ENCODE measurements around the gene OSGIN1. TPM values are rescaled to one million over a fixed set of nuclear protein-coding genes. Genes with fewer than 3 reads are reported as not detected.
"Not testable (repeated sequence)": the region's sequence is repeated elsewhere in the genome, so short reads cannot be mapped to it uniquely, and the experiment has no call there.

The OSGIN1 gene
- total RNA-seq, 1 experiment from 2014 or later, result 4.2 TPM

DNA sequence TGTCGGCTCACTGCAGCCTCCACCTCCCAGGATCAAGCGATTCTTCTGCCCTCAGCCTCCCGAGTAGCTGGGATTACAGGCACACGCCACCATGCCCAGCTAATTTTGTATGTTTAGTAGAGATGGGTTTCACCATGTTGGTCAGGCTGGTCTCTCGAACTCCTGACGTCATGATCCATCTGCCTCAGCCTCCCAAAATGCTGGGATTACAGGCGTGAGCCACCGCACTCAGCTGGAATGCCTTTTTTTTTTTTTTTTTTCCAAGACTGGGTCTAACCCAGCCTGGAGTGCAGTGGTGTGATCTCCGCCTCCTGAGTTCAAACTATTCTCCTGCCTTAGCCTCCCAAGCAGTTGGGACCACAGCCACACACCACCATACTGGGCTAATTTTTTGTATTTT lies 11.5 kb upstream of the OSGIN1 start:
- not testable (repeated sequence) for DNase-seq (ENCODE audit: low read depth)

DNA sequence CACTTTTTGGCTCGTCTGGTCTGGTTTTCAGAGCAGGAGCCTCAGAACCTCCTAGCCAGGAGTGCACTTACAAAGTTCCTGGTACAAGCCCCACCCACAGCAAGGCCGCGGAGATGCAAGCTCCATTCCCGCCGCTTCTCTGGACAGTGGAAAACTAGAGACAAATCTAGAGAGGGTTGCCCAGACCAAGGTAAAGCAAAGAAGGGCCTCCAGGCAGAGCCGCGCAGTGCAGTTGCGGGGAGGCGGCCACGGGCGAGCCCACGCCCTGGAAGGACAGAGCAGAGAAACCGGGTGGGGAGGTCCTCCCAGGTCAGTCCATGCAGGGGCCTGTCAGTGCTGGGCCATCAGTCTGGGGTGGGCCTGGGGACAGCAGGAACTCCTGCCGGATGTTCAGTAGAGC lies 11.0 kb upstream of the OSGIN1 start:
- DNase-seq (ENCODE audit: low read depth), result no peak

DNA sequence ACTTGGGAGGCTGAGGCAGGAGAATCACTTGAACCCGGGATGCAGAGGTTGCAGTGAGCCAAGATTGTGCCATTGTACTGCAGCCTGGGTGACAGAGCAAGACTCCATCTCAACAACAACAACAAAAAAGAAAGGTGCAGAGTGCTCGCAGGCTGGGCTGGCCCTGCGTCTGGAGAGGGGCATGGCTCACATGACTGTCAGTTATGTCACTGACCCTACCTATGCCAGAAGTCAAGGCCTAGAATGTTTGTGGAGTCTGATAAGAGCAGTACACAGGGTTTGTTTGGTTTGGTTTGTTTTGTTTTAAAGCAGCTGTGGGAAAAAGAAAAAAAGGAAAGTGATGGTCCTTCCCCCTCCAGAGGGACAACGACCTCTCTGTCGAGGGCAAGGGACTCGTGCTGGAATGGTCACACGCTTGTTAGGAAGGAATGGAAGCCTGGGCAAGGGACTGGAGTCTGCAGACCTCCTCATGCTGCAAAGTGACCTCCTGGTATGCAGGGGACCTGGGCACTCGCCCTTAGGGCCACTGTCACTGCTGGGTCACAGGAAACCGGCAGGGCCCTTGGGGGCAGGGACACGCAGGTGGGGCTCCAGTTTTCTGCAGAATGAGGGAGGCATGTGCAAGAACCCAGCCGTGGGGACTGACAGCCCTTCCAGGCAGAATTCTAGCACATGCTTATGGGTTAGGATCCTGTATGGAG lies 10.1 kb upstream of the OSGIN1 start:
- DNase-seq (ENCODE audit: low read depth), result no peak

DNA sequence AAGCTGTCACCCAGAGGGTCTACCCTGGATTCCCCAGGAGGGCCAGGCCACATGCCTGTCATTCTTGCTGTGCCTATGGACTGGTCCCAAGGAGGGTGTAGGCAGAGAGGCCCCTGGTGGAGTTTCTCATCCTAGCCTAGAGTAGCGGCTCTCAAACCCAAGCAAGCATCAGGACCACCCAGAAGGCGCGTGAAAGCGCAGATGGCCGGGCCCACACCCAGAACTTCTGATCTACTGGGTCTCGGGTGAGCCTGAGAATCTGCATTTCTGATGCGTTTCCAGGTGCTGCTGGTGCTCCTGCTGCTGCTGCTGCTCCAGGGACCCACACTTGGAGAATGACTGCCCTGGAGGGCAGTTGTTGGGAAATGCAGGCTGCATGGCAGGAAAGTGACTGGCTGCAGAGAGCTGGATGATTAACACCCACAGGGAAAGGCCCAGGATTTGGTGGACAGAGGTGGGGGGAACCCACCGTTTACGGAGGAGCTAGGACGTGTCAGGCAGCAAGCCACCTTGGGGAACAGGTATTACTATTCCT lies 9.5 kb upstream of the OSGIN1 start:
- no peak for DNase-seq (ENCODE audit: low read depth)

DNA sequence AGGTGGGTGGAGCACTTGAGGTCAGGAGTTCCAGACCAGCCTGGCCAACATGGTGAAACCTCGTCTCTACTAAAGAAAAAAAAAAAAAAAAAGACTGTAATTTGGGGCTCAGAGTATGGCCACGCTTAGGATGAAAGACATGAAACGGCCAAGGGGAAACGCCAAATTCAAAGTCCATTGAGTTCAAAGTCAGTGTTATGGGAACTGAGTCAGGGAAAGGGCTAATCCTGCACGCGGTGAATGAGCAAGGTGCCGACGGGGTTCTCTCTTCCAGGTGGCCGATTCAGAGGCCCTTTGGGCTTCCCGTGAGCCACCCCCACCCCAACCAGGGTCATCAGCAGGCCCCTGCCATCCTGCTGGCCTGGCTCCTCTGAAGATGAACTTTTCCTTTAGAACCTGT lies 7.5 kb upstream of the OSGIN1 start:
- DNase-seq (ENCODE audit: low read depth), result no peak

DNA sequence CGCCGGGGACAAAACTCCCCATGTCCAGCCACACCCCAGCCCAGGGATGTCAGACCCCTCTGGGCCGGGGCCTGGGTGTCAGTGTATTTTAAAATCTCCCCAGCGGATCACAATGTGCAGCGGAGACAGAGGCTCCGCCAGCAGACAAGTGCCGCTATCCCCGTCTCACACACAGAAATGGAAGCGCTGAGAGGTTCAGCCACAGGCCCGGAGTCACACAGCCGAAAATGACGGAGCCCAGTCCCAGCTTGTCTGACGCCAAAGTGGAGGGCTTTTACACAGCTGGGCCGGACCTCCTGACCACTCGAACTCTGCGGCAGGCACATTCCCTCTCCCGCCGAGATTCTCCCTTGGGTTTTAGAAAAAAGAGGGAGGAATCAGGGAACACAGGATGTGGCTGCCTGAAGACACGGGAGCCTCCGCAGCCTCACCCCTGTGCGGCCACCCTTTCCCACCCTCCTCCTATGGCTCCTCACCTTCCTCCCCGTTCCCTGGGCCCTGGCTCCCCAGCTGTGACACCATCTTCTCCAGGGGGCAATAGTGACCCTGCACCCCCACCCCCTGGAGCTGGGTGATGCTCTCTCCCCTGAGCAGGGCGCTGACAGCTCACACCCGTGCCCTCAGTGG lies 6.8 kb upstream of the OSGIN1 start:
- no peak for DNase-seq (ENCODE audit: low read depth)

DNA sequence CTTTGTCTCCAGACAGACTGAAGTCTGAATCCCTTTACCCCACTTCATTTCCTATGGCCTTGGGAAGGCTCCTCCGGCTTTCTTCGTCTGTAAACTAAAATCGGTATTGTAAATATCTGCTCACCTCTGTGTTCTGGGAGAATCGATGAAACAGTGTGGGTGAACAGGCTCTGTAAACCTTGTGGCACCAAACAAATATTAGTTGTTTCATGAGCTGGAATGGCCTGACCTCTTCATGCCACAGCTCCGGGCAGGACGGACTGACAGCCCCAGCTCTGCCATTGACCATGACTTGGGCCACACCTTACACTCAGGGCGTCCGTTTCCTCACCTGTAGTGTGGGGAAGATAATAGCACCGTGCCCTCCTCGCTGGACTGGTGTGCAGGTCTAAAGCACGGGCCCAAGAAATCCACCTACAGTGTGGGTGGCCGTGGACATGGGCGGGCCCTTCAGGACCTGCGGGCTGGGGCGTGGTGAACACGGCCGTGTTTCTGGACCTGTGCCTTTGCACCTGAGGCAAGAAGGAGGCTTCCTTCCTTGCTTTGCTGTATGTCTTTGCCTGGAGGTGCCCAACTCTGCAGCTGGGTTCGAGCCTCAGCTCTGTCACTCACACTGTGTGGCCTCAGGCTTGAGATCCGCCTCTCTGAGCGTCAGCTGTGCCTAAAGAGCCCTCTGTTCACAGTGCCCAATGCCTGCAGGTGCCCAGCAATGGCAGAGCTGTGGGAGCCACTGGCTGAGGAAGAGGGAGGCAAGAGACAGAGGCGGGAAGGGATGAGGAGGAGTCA lies 6.1 kb upstream of the OSGIN1 start:
- no peak for DNase-seq (ENCODE audit: low read depth)

DNA sequence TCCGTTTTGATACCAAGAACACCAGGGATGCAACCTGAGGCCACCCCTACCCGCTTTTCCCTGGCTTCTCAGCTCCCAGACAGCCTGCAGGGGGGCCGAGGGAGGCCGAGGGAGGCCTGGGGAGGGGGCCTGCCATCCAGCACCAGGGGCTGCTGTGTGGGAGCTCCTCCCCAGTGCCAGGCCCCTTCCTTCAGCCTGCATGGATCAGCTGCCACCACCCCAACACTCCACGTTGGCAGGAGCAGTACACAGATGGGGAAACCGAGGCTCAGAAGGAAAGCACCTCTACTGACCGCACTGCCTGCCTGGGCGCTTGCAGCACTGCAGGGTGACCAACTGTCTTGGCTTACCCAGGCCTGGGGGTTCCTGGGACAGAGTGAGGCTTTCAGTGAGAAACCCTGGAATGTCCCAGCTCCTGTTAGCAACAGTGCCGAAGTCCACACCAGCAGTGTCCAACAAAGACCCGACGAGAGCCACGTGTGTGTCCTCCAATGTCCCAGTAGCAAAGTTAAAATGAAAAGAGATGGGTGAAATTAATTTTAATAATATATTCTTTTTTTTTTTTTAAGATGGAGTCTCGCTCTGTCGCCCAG lies 5.3 kb upstream of the OSGIN1 start:
- DNase-seq (ENCODE audit: low read depth), result no peak

DNA sequence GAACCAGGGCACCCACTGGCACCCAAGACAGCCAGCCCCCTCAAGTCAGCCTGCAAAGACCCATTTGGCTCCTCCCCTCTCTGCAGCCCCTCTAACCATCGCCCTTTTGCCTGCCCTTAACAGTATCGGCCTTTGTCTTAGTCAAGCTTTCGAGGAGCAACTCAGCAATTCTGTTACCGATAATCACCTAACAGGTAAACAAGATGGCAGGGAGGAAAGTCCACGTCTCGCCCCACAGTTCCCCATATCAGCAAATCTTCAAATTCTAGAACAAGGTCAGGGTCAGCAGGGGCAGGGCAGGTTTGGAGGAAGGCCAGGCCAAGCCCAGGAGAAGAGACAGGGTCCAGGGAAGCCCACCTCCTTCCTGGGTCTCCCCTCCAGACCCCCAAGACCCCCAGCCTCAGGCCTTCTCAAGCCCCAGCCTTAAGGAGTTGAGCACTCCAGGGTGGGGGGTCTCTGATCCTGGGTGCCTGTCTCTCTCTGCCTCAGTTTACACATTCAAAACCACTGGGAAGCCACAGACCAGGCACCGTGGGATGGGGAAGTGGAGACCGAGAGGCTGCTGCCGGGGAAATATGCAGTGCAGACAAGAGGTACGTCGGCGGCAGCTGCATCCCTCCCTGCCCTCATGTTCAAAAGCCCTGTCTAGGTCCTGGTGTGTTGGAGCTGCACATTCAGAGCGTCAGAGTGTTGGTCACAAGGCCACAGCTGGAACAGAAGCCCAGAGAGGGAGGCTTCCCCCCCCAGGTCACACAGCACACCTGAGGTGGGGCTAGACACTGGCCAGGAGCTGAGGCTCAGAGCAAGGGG lies 3.9 kb upstream of the OSGIN1 start:
- no peak for DNase-seq (ENCODE audit: low read depth)

DNA sequence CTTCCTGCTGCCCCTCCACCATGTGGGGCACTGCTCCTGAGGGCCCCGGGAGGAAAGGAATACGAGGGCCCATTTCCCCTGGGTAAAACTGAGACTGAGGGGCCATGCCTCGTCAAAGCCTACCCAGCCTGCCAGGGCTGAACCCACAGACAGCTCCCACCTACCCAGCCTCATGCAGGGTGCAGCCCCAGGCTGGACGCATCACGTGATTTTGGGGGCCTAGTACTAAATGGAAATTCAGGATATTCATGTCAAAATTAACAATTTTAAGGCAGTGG lies 3.4 kb upstream of the OSGIN1 start:
- DNase-seq (ENCODE audit: low read depth), result no peak

DNA sequence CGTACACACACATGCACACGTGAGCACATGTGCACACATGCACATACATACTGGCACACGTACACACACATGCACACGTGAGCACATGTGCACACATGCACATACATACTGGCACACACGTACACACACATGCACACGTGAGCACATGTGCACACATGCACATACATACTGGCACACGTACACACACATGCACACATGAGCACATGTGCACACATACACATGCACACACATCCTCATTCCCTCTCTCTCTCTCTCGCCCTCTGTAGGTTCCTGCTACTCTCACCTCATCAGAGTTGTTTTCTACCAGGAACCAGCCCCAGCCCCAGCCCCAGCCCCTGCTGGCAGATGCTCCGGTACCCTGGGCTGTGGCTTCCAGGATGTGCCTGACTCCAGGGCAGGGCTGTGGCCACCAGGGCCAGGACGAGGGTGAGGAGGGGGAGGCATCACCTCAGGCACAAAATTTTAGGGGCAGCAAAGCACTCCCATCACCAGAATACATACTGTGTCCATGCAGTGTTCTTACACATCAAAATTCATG lies 2.1 kb upstream of the OSGIN1 start:
- not testable (repeated sequence) for DNase-seq (ENCODE audit: low read depth)

DNA sequence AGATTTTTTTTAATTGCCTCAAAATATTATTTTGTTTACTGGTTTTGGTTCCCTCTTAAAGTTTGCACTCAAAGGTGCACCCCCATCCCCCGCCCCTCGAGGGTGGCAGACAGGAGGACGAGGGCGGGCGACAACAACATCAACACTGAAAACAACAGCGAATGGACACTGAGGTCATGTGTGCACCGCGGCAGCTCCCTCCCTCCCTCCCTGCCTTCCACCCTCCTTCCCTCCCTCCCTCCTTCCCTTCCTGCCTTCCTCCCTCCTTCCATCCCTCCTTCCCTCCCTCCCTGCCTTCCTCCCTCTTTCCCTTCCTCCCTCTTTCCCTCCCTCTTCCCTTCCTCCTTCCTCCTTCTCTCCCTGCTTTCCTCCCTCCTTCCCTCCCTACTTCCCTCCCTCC lies 1.5 kb upstream of the OSGIN1 start:
- DNase-seq (ENCODE audit: low read depth), result no peak

DNA sequence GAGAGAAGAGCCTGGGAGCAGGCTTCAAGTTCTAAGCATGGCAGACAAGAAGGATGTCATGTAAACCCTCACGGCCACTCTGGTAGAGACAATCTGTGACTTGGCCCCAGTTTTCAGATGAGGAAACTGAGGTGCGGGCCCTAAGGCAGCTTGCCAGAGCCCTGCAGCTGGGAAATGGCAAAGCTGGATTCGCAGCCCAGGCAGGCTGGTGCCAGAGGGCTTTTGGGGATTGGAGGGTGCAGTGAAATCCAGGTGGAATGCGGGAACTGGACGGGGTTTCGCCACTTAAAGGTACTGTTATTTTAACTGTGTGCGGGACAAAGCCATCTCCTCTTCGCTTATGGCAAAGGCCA lies 477 bp upstream of the OSGIN1 start:
- DNase-seq (ENCODE audit: low read depth), result peak; percentile 84

DNA sequence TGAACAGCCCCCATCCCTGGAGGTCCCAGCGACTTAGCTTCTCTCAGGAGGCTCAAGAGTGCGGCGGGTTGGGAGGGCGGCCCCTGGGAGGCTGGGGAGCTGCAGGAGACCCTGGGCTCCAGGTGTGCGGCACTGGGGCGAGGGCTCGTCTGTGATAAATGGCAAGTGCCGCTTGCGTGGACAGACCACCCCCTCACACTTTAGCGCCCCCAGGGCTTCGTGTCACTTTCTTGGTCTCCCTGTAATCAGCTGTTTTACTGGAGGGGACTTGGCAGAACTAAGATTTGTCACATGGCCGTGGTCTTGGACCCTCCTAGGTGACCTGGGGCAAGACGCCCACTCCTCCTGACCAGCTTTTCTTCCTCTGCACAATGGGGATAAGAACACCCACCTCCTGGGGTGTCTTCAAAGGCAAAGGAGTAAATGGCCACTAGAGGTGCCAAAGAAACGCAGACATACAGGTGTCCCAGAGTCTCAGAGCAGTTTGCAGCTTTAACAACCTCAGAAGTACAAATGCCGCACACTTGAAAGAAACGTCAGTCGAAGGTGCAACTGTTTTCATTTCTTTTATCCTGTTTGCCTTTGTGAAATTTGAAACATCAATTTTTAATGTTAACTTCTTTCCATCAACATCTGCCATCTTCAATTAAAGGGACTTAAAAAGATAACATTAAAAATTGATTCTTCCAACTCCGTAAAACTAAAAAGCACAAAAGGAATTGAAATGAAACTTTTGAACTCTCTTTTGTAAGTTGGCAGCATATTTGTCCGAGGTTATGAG lies 946 bp downstream of the OSGIN1 start:
- peak; percentile 39 for DNase-seq (ENCODE audit: low read depth)

DNA sequence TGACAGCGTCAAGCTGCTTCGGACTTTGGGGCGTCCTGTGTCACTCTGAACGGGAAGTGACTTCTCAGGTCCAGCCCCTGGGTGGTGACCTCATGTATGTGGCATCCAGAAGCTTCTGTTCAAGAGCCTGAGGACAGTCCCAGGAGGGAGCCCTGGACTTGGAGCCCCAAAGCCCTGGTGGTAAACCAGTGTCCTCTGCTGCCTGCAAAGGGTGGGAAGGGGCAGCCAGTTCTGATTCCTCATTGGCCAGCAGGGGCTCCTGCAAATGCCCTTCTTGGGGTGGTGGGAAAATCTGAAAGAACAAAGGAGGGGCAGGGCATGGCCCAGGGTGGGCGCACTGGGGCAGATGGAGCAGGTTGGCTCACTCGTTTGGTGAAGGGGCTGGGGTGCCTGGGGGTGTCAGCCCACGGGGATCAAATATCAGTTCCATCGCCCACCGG lies 1.6 kb downstream of the OSGIN1 start:
- peak; percentile 65 for DNase-seq (ENCODE audit: low read depth)

DNA sequence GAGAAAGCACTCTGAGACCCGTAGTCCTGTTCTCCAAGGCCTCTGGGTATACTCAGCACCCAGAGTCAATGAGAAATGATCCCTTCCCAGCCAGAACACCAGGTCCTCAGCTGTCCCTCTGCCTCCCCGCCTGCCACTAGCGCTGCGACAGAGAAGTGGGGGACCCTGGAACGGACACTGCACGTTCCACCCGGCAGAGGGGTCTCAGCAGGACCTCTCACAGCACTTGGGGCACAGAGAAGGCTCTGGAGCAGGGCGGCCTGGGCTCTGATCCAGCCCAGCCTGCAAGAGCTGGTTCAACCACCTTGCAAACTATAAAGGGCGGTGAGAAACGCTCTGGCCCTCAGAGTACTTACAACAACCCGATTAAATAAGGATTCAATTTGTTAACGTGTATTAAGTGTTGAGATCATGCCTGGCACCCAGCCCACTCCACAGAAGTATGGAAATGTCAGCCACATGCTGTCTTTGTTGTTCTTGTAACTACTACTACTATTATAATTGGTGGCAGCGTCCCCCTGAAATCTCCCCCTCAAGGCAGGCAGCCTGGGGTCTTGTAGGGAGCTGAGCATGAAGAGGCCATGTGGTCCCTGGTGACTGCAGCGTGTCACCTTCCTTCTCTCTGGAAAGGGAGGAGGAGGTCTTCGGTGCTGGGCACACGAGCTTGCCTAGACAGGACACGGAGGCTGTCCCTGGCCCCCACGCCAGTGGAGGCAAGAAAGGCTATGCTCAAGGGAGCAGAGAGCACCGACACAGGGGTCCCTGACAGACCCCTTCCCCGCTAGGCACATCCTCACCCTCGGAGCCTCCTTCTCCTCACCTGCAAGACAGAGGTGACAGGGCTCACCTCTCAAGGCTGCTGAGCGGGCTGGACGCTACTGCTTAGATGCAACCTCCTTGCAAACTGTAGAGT lies 2.4 kb downstream of the OSGIN1 start:
- no peak for DNase-seq (ENCODE audit: low read depth)

DNA sequence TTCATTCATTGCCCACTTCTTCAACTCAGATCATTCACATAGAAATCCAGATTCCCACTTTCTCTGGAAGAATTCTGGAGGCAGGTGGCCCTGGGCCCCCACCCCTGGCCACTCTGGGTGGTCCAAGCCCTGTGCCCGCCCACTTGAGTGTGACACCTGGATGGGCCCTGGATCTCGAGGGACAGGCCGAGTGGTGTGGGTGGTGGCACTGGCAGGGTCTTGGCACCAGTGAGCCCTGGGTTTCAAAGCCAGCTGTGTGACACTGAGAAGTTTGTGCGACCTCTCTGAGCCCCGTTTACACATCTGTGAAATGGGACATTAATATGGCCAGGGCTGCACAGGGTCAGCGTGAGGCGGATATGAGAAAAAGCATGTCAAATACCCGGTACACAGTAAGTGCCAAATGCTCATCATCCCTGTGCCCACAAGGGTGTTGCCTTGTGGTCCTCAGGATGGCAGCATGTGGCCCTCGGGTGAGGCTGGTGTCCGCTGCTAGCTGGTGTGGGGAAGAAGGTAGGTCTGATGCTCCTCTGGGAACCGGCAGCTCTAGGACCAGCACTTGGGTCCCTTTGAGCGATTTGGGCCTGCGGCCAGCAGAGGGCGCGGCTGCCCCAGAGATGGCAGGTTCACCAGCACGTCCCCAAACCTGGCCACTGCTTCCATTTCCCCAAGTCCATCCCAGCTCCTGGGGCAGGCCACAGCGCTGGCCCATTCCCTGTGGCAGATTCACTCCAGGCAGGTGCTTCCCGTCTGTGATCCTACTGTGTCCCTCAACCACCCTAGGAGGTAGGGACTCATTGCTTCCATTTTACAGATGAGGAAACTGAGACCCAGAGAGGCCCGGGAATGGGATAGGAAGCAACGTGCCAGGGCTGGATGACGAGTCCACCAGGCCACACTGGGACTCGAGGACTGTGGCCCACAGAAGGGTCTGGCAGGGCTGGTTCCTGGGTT lies 3.6 kb downstream of the OSGIN1 start:
- peak; percentile 68 for DNase-seq (ENCODE audit: low read depth)

DNA sequence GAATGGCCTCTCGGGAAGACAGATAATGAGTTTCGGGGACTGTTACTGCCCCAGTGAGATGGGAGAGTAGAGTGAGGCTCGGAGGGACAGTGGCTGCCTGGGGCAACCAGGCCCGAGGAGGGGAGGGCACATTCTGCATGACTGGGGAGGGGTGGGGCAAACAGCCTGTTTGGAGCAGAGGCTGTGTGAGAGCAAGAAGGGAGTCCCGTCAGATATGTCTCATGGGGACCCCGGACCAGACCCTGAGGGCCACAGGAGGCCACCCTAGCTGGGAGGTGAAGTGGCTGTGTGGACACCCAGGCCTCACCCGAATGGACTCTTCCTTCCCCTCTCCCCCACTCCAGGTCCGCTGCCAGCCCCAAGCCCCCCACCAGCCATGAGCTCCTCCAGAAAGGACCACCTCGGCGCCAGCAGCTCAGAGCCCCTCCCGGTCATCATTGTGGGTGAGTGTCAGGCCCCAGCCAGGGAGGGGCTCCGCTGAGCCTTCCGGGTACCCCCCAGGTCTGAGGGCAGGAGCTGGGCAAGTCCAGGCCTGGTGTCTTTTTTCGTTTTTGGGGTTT lies 4.3 kb downstream of the OSGIN1 start:
- DNase-seq (ENCODE audit: low read depth), result no peak

All from RPMI7951 (cell line).